SJSA1 (cell line): Measurements from ENCODE around the gene PTPRT. TPM values are rescaled to one million over a fixed set of nuclear protein-coding genes. Genes with fewer than 3 reads are reported as not detected.

Experiments used
- DNase-seq, 2 experiments: peaks; one replicate each; pipeline ENCODE4 v3.0.0-alpha.2; 2015 to 2020; ENCODE audit warnings: low spot score in 2 of 2, low read depth in 1 of 2
- H3K27ac ChIP-seq: fragments of 250-450 bp; sonication (Bioruptor Pico); 2 replicates; pipeline ENCODE4 v1.5.1; 2020; ENCODE audit warnings: mild to moderate bottlenecking, moderate library complexity
- H3K27me3 ChIP-seq: fragments of 250-450 bp; sonication (Bioruptor Pico); replicated peaks from 2 replicates; pipeline ENCODE4 v1.5.1; 2020; ENCODE audit warnings: mild to moderate bottlenecking, moderate library complexity
- H3K36me3 ChIP-seq: fragments of 250-450 bp; sonication (Bioruptor Pico); 2 replicates; pipeline ENCODE4 v1.5.1; 2020; ENCODE audit warnings: mild to moderate bottlenecking
- H3K4me1 ChIP-seq: fragments of 250-450 bp; sonication (Bioruptor Pico); replicated peaks from 2 replicates; pipeline ENCODE4 v1.6.1; 2021; ENCODE audit warnings: mild to moderate bottlenecking
- H3K4me3 ChIP-seq: fragments of 250-450 bp; sonication (Bioruptor Pico); 2 replicates; pipeline ENCODE4 v1.5.1; 2020; ENCODE audit warnings: mild to moderate bottlenecking
- H3K9me3 ChIP-seq: fragments of 250-450 bp; sonication (Bioruptor Pico); replicated peaks from 2 replicates; pipeline ENCODE4 v1.5.1; 2020; ENCODE audit warnings: mild to moderate bottlenecking
- total RNA-seq: library from RNA; depleted of rRNA; stranded (reverse); fragments of >200 nt; shearing (Covaris generic); gene quantifications from 2 replicates; pipeline ENCODE4 v1.2.3, GENCODE V29; 2014

Gene PTPRT
- total RNA-seq, 1 experiment from 2014 or later: not detected

GRCh38 chr20:42475773-42476172 is 713.9 kb downstream of the PTPRT start:
- no peaks in the 10 kb centered on the region; the same call in 1 of the 2 replicates for H3K9me3 ChIP-seq
- H3K27ac ChIP-seq: no peak overlapping the region
- H3K36me3 ChIP-seq: no peaks in the 10 kb centered on the region

GRCh38 chr20:42474646-42475045 is 715.1 kb downstream of the PTPRT start:
- no peaks in the 10 kb centered on the region for H3K27me3 ChIP-seq
- H3K4me1 ChIP-seq: no peaks in the 10 kb centered on the region
- H3K4me3 ChIP-seq: no peak overlapping the region
- no peaks in the 10 kb centered on the region for H3K36me3 ChIP-seq
- no peaks in the 10 kb centered on the region; the same call in 1 of the 2 replicates for H3K9me3 ChIP-seq
- no peak overlapping the region for H3K27ac ChIP-seq
- DNase-seq: no peak

More at GRCh38 chr20:42475773-42476172, 713.9 kb downstream of the PTPRT start:
- no peaks in the 10 kb centered on the region for H3K27me3 ChIP-seq
- H3K4me3 ChIP-seq: no peak overlapping the region
- no peak for DNase-seq
- no peaks in the 10 kb centered on the region for H3K4me1 ChIP-seq

GRCh38 chr20:42472198-42472597 is 717.5 kb downstream of the PTPRT start:
- Histone ChIP-seq H3K27me3 (no peaks in the 10 kb centered on the region), H3K27ac (no peak overlapping the region), H3K4me1 (no peaks in the 10 kb centered on the region), H3K4me3 (no peak overlapping the region), H3K36me3 (no peaks in the 10 kb centered on the region), H3K9me3 (no peaks in the 10 kb centered on the region; the same call in 1 of the 2 replicates)
- DNase-seq: no peak

- Histone ChIP-seq H3K4me3 (no peak overlapping the region), H3K27me3 (no peaks in the 10 kb centered on the region), H3K9me3 (no peaks in the 10 kb centered on the region; the same call in 1 of the 2 replicates), H3K4me1 (no peaks in the 10 kb centered on the region), H3K36me3 (no peaks in the 10 kb centered on the region), H3K27ac (no peak overlapping the region)
- DNase-seq: no peak
Measured at GRCh38 chr20:42461965-42462593, 727.6 kb downstream of the PTPRT start.

GRCh38 chr20:42461291-42461690 is 728.4 kb downstream of the PTPRT start:
- no peak overlapping the region for H3K27ac ChIP-seq
- no peak for DNase-seq
- H3K4me1 ChIP-seq: no peaks in the 10 kb centered on the region
- H3K9me3 ChIP-seq: no peaks in the 10 kb centered on the region; the same call in 1 of the 2 replicates
- H3K36me3 ChIP-seq: no peaks in the 10 kb centered on the region
- no peak overlapping the region for H3K4me3 ChIP-seq
- no peaks in the 10 kb centered on the region for H3K27me3 ChIP-seq

GRCh38 chr20:42447270-42447669 is 742.4 kb downstream of the PTPRT start:
- H3K27ac ChIP-seq: no peak overlapping the region
- no peak for DNase-seq
- H3K27me3 ChIP-seq: no peaks in the 10 kb centered on the region
- no peaks in the 10 kb centered on the region for H3K9me3 ChIP-seq
- H3K4me1 ChIP-seq: no peaks in the 10 kb centered on the region
- no peaks in the 10 kb centered on the region for H3K36me3 ChIP-seq
- H3K4me3 ChIP-seq: no peak overlapping the region

GRCh38 chr20:42444799-42445198 is 744.9 kb downstream of the PTPRT start:
- H3K27me3 ChIP-seq: no peaks in the 10 kb centered on the region
- no peaks in the 10 kb centered on the region for H3K9me3 ChIP-seq
- H3K4me3 ChIP-seq: no peak overlapping the region
- H3K4me1 ChIP-seq: no peaks in the 10 kb centered on the region
- no peak overlapping the region for H3K27ac ChIP-seq
- no peak for DNase-seq
- no peaks in the 10 kb centered on the region for H3K36me3 ChIP-seq

- Histone ChIP-seq H3K9me3 (no peaks in the 10 kb centered on the region), H3K4me3 (no peak overlapping the region), H3K27me3 (no peaks in the 10 kb centered on the region), H3K4me1 (no peaks in the 10 kb centered on the region), H3K36me3 (no peaks in the 10 kb centered on the region), H3K27ac (no peak overlapping the region)
- DNase-seq: no peak
Measured at GRCh38 chr20:42443200-42443599, 746.5 kb downstream of the PTPRT start.

- no peaks in the 10 kb centered on the region for H3K4me1 ChIP-seq
- H3K36me3 ChIP-seq: no peaks in the 10 kb centered on the region
- no peaks in the 10 kb centered on the region for H3K9me3 ChIP-seq
- no peak overlapping the region for H3K4me3 ChIP-seq
- no peaks in the 10 kb centered on the region for H3K27me3 ChIP-seq
- no peak for DNase-seq
- no peak overlapping the region for H3K27ac ChIP-seq
Measured at GRCh38 chr20:42442716-42443115, 747.0 kb downstream of the PTPRT start.

- Histone ChIP-seq H3K4me1 (no peaks in the 10 kb centered on the region), H3K36me3 (no peaks in the 10 kb centered on the region), H3K9me3 (no peaks in the 10 kb centered on the region), H3K27me3 (no peaks in the 10 kb centered on the region), H3K4me3 (no peak overlapping the region), H3K27ac (no peak overlapping the region)
- DNase-seq: no peak
Measured at GRCh38 chr20:42441864-42442331, 747.8 kb downstream of the PTPRT start.

- no peaks in the 10 kb centered on the region for H3K27me3 ChIP-seq
- no peak overlapping the region for H3K4me3 ChIP-seq
- no peak overlapping the region for H3K27ac ChIP-seq
- no peaks in the 10 kb centered on the region for H3K36me3 ChIP-seq
- no peak for DNase-seq
- H3K4me1 ChIP-seq: no peaks in the 10 kb centered on the region
- no peaks in the 10 kb centered on the region for H3K9me3 ChIP-seq
Measured at GRCh38 chr20:42441196-42441863, 748.4 kb downstream of the PTPRT start.

GRCh38 chr20:42435230-42435629 is 754.5 kb downstream of the PTPRT start:
- no peaks in the 10 kb centered on the region for H3K27me3 ChIP-seq
- no peaks in the 10 kb centered on the region for H3K4me1 ChIP-seq
- H3K9me3 ChIP-seq: no peaks in the 10 kb centered on the region
- no peak for DNase-seq
- H3K27ac ChIP-seq: no peak overlapping the region
- H3K4me3 ChIP-seq: no peak overlapping the region
- no peaks in the 10 kb centered on the region for H3K36me3 ChIP-seq

GRCh38 chr20:42432496-42433334 is 757.0 kb downstream of the PTPRT start:
- no peaks in the 10 kb centered on the region for H3K27me3 ChIP-seq
- H3K9me3 ChIP-seq: no peaks in the 10 kb centered on the region
- H3K4me1 ChIP-seq: no peaks in the 10 kb centered on the region
- no peaks in the 10 kb centered on the region for H3K36me3 ChIP-seq
- H3K4me3 ChIP-seq: no peak overlapping the region
- H3K27ac ChIP-seq: no peak overlapping the region
- DNase-seq: no peak

GRCh38 chr20:42430598-42430997 is 759.1 kb downstream of the PTPRT start:
- no peak for DNase-seq
- H3K4me1 ChIP-seq: no peaks in the 10 kb centered on the region
- H3K4me3 ChIP-seq: no peak overlapping the region
- H3K27ac ChIP-seq: no peak overlapping the region
- H3K9me3 ChIP-seq: no peaks in the 10 kb centered on the region; the same call in 1 of the 2 replicates
- no peaks in the 10 kb centered on the region for H3K36me3 ChIP-seq
- H3K27me3 ChIP-seq: no peaks in the 10 kb centered on the region
